Heart right ventricle (tissue), 16 donors: ENCODE data around the gene TGIF1. TPM values are rescaled to one million over a fixed set of nuclear protein-coding genes. Genes with fewer than 3 reads are reported as not detected.

Experiments used
- ATAC-seq, 8 donors: fragments of 200-7000 bp; cut with Tn5 transposase; one replicate each; pipeline ENCODE4 v1.9.1; 2020; ENCODE audit warnings: mild to moderate bottlenecking in 8 of 8, moderate library complexity in 8 of 8, moderate number of reproducible peaks in 1 of 8
- DNase-seq, 2 donors: peaks; one replicate each; pipeline ENCODE4 v3.0.0-alpha.2; 2020
- H3K27ac ChIP-seq, 10 donors: fragments of 200-600 bp; sonication (generic) in 2 of 10; one replicate each; pipeline versions ENCODE4 v1.5.0 to v1.8.0; 2020 to 2022; ENCODE audit warnings: mild to moderate bottlenecking in 3 of 10
- H3K27me3 ChIP-seq, 7 donors: fragments of 200-600 bp; one replicate each; pipeline ENCODE4 v1.8.0; 2021 to 2022; ENCODE audit warnings: mild to moderate bottlenecking in 2 of 7
- H3K36me3 ChIP-seq, 9 donors: fragments of 200-600 bp; sonication (generic) in 1 of 9; one replicate each; pipeline versions ENCODE4 v1.5.0 to v1.8.0; 2020 to 2022; ENCODE audit warnings: mild to moderate bottlenecking in 2 of 9
- H3K4me1 ChIP-seq, 9 donors: fragments of 200-600 bp; sonication (generic) in 1 of 9; one replicate each; pipeline versions ENCODE4 v1.5.0 to v1.8.0; 2020 to 2022; ENCODE audit warnings: mild to moderate bottlenecking in 4 of 9
- H3K4me3 ChIP-seq, 10 donors: fragments of 200-600 bp; sonication (generic) in 2 of 10; one replicate each; pipeline versions ENCODE4 v1.5.0 to v1.8.0; 2020 to 2022; ENCODE audit warnings: mild to moderate bottlenecking in 7 of 10, moderate library complexity in 2 of 10
- H3K9me3 ChIP-seq, 11 donors: fragments of 200-600 bp in 10 of 11; sonication (generic) in 2 of 11; one replicate each; pipeline versions ENCODE4 v1.5.0 to v1.8.0; 2013 to 2022; ENCODE audit warnings: mild to moderate bottlenecking in 2 of 11, control low read depth in 1 of 11, moderate library complexity in 1 of 11
- CTCF ChIP-seq, 9 donors: fragments of 200-600 bp; sonication (generic) in 2 of 9; IDR thresholded peaks; one replicate each; pipeline versions ENCODE4 v1.5.0 to v1.8.0; 2021 to 2022; ENCODE audit warnings: antibody characterized with exemption in 9 of 9, mild to moderate bottlenecking in 5 of 9, moderate library complexity in 1 of 9
- WGBS, 2 donors: extraction: QIAGEN DNeasy Blood & Tissue Kit; methylation state at CpG; one replicate each; pipeline ENCODE4 v1.1.7; 2013; ENCODE audit warnings: inconsistent platforms in 1 of 2; 5-methylcytosine and 5-hydroxymethylcytosine counted together
- intact Hi-C, 10 donors: fragments of 100-400 bp; cut with DNase I; formaldehyde crosslinking; loops; one replicate each; pipeline versions ENCODE4 v1.11.1 to v1.14.2; 2022
- polyA plus RNA-seq, 2 donors: library from polyadenylated mRNA; stranded (reverse); fragments of 200-250 nt; gene quantifications; one replicate each; pipeline ENCODE4 v1.2.3, GENCODE V29; 2013
- total RNA-seq, 10 donors: library from RNA; stranded (reverse); fragmentation: NEBNext Ultra II Directional in 3 of 10; extraction: Animal tissue kit (Norgen Biotek cat#: 25700) in 3 of 10; gene quantifications; one replicate each; pipeline versions ENCODE4 v1.2.1 to v1.2.4, GENCODE V29; 2021 to 2023
- donor health status: Arrhythmogenic right ventricular cardiomyopathy.
- donor health status: ischemic (EF 13 %, LVEDD 7.1; RV severe dilation, severe dysfunction).
- donor health status: healthy with polysubstance abuse.
- donor health status: DM: no; HTN: yes; CAD: no.
- donor health status: DM: no; HTN: no; CAD: no.
- donor health status: ischemic (EF 25% LVEDD 6.9; RV normal size, moderate dysfunction).
- donor health status: ischemic (EF 25% LVEDD 5.7; RV mildly dilated, moderate dysfunction).
- donor health status: healthy.
- donor health status: DM: yes; HTN: yes; CAD: no.
- donor health status: Ischemic cardiomyopathy.
- donor health status: ischemic (EF 35%, LVEDD 5.7; RV mildly dilated, moderate dysfunction).
- donor health status: nonischemic (EF 11% LVEDD 7.7; RV severe dilation, severe dysfunction).
- donor health status: DM: yes; HTN: yes; CAD: no.
- donor health status: PGD.
- donor health status: ischemic (EF 29% LVEDD 5.4; RV normal size, mild dysfunction).
- donor health status: nonischemic (EF 23%, LVEDD 6.1; RV moderate dilation, normal function).

TGIF1 gene
- total and polyA plus RNA-seq, 12 donors = 4.9 to 29.0 (median 8.0) TPM

DNA sequence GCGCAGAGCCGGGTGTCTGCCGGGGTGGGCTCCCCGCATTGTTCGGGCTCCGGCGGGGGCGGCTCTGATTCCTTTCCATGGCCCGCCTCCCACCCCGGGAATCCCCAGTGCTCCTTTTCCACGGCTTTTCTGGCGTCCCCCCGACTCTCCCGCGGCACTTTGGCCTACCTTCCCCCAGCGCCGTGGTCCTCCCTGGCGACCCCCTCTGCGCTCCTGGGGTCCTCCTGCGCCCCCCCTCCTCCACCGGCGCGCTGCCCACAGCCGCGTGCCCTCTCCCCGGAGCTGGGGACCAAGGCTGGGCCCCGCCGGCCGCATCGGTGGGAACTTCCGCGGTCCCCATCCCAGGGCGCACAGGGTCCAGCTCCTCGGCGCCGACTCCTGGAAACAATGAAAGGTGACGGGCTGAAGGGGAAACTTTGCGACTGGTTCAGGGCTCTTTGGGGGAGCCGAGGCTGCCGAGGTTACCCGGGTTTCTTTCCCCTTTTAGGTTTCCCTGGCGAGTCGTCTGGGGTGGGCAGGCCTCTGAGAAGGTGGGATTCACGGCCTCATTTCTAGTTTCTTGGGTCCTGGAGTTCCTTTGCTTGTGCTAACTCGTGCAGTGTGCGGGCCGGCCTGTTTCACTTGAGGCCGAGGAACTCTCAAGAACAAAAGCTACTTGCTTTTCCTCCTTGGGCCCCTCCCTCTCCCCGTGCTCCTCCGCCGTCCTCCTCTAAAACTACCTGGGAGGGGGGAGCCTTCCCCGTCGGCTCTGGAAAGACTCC lies 2.2 kb downstream of the TGIF1 start:
- peaks cover 0 to 12% (median 7%) of the 10 kb centered on the region in 9 donors for H3K36me3 ChIP-seq
- peak overlapping the region; percentile 87 to 100 (median 97) for H3K27ac ChIP-seq
- ATAC-seq = peak in 4 of 8 donors; percentile 3 to 26 (median 12)
- DNase-seq = peak; percentile 47 to 59
- peak overlapping the region; percentile 62 to 97 (median 81) for H3K4me3 ChIP-seq
- H3K4me1 ChIP-seq = peaks cover 3 to 47% (median 28%) of the 10 kb centered on the region in 9 donors
- peak in 3 of 9 donors; percentile 18 to 37 (median 22) for TF ChIP-seq CTCF (IDR thresholded peaks at IDR 0.05)
- WGBS, 2 donors = 2 to 3% methylated on average over 53 of the region's 53 CpGs
- intact Hi-C loops = loop anchor here in 9 of 10 donors (2.0 to 10.0 kb wide), 11 partner anchors 63 to 215 kb away; partner anchors contain the start of gene MYL12B (in 2 of the 9)
- no peaks in the 10 kb centered on the region for H3K27me3 ChIP-seq
- no peaks in the 10 kb centered on the region for H3K9me3 ChIP-seq

- WGBS, 2 donors = 58 to 66% methylated on average over 17 of the region's 17 CpGs
- Histone ChIP-seq H3K27me3 (no peaks in the 10 kb centered on the region), H3K4me3 (peak overlapping the region; percentile 62 to 97 (median 81)), H3K36me3 (peaks cover 0 to 20% (median 15%) of the 10 kb centered on the region in 9 donors), H3K27ac (peak overlapping the region; percentile 87 to 100 (median 97)), H3K4me1 (peaks cover 3 to 43% (median 28%) of the 10 kb centered on the region in 9 donors), H3K9me3 (no peaks in the 10 kb centered on the region)
- intact Hi-C loops = loop anchor here in 8 of 10 donors (2.0 to 10.0 kb wide), 9 partner anchors 62 to 214 kb away; partner anchors contain the start of gene MYL12B (in 2 of the 8)
- ATAC-seq (no peak), DNase-seq (no peak)
- TF ChIP-seq CTCF (IDR thresholded peaks at IDR 0.05) = no peak
Observed at GRCh38 chr18:3452750-3453539, 3.0 kb downstream of the TGIF1 start.

- ATAC-seq (peak in 3 of 8 donors; percentile 1 to 3 (median 2)), DNase-seq (peak; percentile 20 to 49)
- Histone ChIP-seq H3K36me3 (peaks cover 0 to 28% (median 17%) of the 10 kb centered on the region in 9 donors), H3K27ac (peak overlapping the region; percentile 87 to 100 (median 97)), H3K4me3 (peak overlapping the region in 9 of 10 donors; percentile 4 to 93 (median 69)), H3K9me3 (no peaks in the 10 kb centered on the region), H3K4me1 (peaks cover 3 to 51% (median 28%) of the 10 kb centered on the region in 9 donors), H3K27me3 (no peaks in the 10 kb centered on the region)
- intact Hi-C loops = loop anchor here in 9 of 10 donors (1.0 to 10.0 kb wide), 11 partner anchors 61 to 214 kb away; partner anchors contain the start of gene MYL12B (in 2 of the 9)
- no peak for TF ChIP-seq CTCF (IDR thresholded peaks at IDR 0.05)
- 21 to 24% methylated on average over 21 of the region's 21 CpGs for WGBS, 2 donors
Observed at GRCh38 chr18:3453540-3454364, 3.8 kb downstream of the TGIF1 start.
